NCI-H1436 (cell line): Measurements from ENCODE around the gene DDN.
A peak's percentile ranks its signal among the peaks of the same experiment; 100 is the strongest.

Experiments used
- DNase-seq: peaks from one replicate; lab custom pipeline; 2025; lab: John Stamatoyannopoulos, UW

The DDN gene

GRCh38 chr12:49013428-49013827 is 14.3 kb upstream of the DDN start:
- DNase-seq: no peak

GRCh38 chr12:49012739-49013138 is 13.6 kb upstream of the DDN start:
- no peak for DNase-seq

- no peak for DNase-seq
These were observed 11.0 kb upstream of the DDN start for GRCh38 chr12:49010092-49010668.

- DNase-seq: no peak
These were observed 9.8 kb upstream of the DDN start for GRCh38 chr12:49008943-49009342.

- no peak for DNase-seq
These were observed 1.2 kb upstream of the DDN start for GRCh38 chr12:49000346-49000745.

GRCh38 chr12:48998497-48999353 is 450 bp downstream of the DDN start:
- no peak for DNase-seq

GRCh38 chr12:48997719-48998496 is 1.3 kb downstream of the DDN start:
- peak; percentile 47 for DNase-seq

- peak; percentile 63 for DNase-seq
These were observed 2.1 kb downstream of the DDN start for GRCh38 chr12:48996794-48997718.

GRCh38 chr12:48995086-48995879 is 3.9 kb downstream of the DDN start:
- peak; percentile 60 for DNase-seq

- no peak for DNase-seq
These were observed 4.7 kb downstream of the DDN start for GRCh38 chr12:48994224-48995085.

GRCh38 chr12:48993787-48994186 is 5.4 kb downstream of the DDN start:
- no peak for DNase-seq

GRCh38 chr12:48991247-48992050 is 7.7 kb downstream of the DDN start:
- no peak for DNase-seq

GRCh38 chr12:48990552-48990951 is 8.6 kb downstream of the DDN start:
- DNase-seq: peak; percentile 42

GRCh38 chr12:48988030-48988649 is 11.0 kb downstream of the DDN start:
- DNase-seq: no peak

- no peak for DNase-seq
These were observed 12.4 kb downstream of the DDN start for GRCh38 chr12:48986720-48987291.

- no peak for DNase-seq
These were observed 13.3 kb downstream of the DDN start for GRCh38 chr12:48985901-48986300.

GRCh38 chr12:48985475-48985897 is 13.7 kb downstream of the DDN start:
- DNase-seq: peak; percentile 39

GRCh38 chr12:48982397-48983080 is 16.6 kb downstream of the DDN start:
- no peak for DNase-seq
